Retinal pigment epithelial cell (primary cell): ENCODE results near the gene COPB2.
A peak's percentile ranks its signal among the peaks of the same experiment; 100 is the strongest.
"Not testable (repeated sequence)": the region's sequence is repeated elsewhere in the genome, so short reads cannot be mapped to it uniquely, and the experiment has no call there.

ENCODE experiments used
- DNase-seq: peaks from one replicate; pipeline ENCODE4 v3.0.0-alpha.2; 2010; ENCODE audit warnings: low read depth
- H3K4me3 ChIP-seq: 2 replicates; pipeline ENCODE4 v1.5.1; 2011; ENCODE audit warnings: mild to moderate bottlenecking, low read length, control low read depth, moderate library complexity
- CTCF ChIP-seq: conservative IDR thresholded peaks from 2 replicates; pipeline ENCODE4 v1.5.1; 2011; ENCODE audit warnings: low read depth, low read length, control low read depth, inconsistent platforms

COPB2 gene

GRCh38 chr3:139340784-139341183 is 48.7 kb downstream of the COPB2 start:
- TF ChIP-seq CTCF: no peak
- no peak overlapping the region for H3K4me3 ChIP-seq
- DNase-seq: no peak

- TF ChIP-seq CTCF: no peak
- H3K4me3 ChIP-seq: no peak overlapping the region
- no peak for DNase-seq
Measured at GRCh38 chr3:139339219-139339906, 50.1 kb downstream of the COPB2 start.

GRCh38 chr3:139338405-139338804 is 51.0 kb downstream of the COPB2 start:
- no peak overlapping the region for H3K4me3 ChIP-seq
- no peak for DNase-seq
- no peak for TF ChIP-seq CTCF

- not testable (repeated sequence) for DNase-seq, H3K4me3 ChIP-seq
Measured at GRCh38 chr3:139334675-139335074, 54.8 kb downstream of the COPB2 start.

GRCh38 chr3:139332092-139332491 is 57.4 kb downstream of the COPB2 start:
- no peak for TF ChIP-seq CTCF
- no peak overlapping the region for H3K4me3 ChIP-seq
- no peak for DNase-seq

GRCh38 chr3:139329364-139329850 is 60.0 kb downstream of the COPB2 start:
- peak; percentile 99 for TF ChIP-seq CTCF
- H3K4me3 ChIP-seq: no peak overlapping the region
- DNase-seq: peak; percentile 32

GRCh38 chr3:139328356-139328755 is 61.1 kb downstream of the COPB2 start:
- no peak overlapping the region for H3K4me3 ChIP-seq
- no peak for DNase-seq
- no peak for TF ChIP-seq CTCF

GRCh38 chr3:139327861-139328260 is 61.6 kb downstream of the COPB2 start:
- H3K4me3 ChIP-seq: no peak overlapping the region
- no peak for TF ChIP-seq CTCF
- DNase-seq: no peak
